Mucosa of stomach (tissue), 1 donor: Measurements from ENCODE around the gene C14orf39.

ENCODE experiments used
- H3K27me3 ChIP-seq: one replicate; pipeline ENCODE4 v1.7.0; 2013; ENCODE audit warnings: mild to moderate bottlenecking, low read length; ENCODE audit not compliant: control insufficient read depth, insufficient read depth
- H3K36me3 ChIP-seq: one replicate; pipeline ENCODE4 v1.7.0; 2013; ENCODE audit warnings: low read length; ENCODE audit not compliant: control insufficient read depth, insufficient read depth
- H3K4me1 ChIP-seq: one replicate; pipeline ENCODE4 v1.7.0; 2013; ENCODE audit warnings: mild to moderate bottlenecking, low read length; ENCODE audit not compliant: control insufficient read depth, insufficient read depth
- H3K4me3 ChIP-seq: one replicate; pipeline ENCODE4 v1.7.0; 2013; ENCODE audit warnings: low read length
- H3K9ac ChIP-seq: one replicate; pipeline ENCODE4 v1.7.0; 2013; ENCODE audit warnings: mild to moderate bottlenecking, low read length, moderate library complexity
- H3K9me3 ChIP-seq: one replicate; pipeline ENCODE4 v1.7.0; 2013; ENCODE audit warnings: mild to moderate bottlenecking, low read length, moderate library complexity; ENCODE audit not compliant: control insufficient read depth
- donor health status: Pancreatic carcinoma.

The C14orf39 gene

GRCh38 chr14:60508707-60509437 is 23.0 kb upstream of the C14orf39 start, which contains the start of gene SIX6:
SIX6 (plus strand) TSS chr14:60509146; CDS start chr14:60509399, 253 bp downstream.
- Histone ChIP-seq H3K36me3 (no peaks in the 10 kb centered on the region), H3K9ac (no peak within 1 kb of the TSS), H3K4me3 (no peak within 1 kb of the TSS), H3K27me3 (peaks cover 88% of the 10 kb centered on the region), H3K4me1 (peaks cover 5% of the 10 kb centered on the region), H3K9me3 (no peaks in the 10 kb centered on the region)

- Histone ChIP-seq H3K4me3 (no peak overlapping the region), H3K27me3 (peaks cover 85% of the 10 kb centered on the region), H3K9me3 (no peaks in the 10 kb centered on the region), H3K9ac (no peak overlapping the region), H3K36me3 (no peaks in the 10 kb centered on the region), H3K4me1 (peaks cover 5% of the 10 kb centered on the region)
Measured at GRCh38 chr14:60508363-60508706, 22.5 kb upstream of the C14orf39 start.

DNA sequence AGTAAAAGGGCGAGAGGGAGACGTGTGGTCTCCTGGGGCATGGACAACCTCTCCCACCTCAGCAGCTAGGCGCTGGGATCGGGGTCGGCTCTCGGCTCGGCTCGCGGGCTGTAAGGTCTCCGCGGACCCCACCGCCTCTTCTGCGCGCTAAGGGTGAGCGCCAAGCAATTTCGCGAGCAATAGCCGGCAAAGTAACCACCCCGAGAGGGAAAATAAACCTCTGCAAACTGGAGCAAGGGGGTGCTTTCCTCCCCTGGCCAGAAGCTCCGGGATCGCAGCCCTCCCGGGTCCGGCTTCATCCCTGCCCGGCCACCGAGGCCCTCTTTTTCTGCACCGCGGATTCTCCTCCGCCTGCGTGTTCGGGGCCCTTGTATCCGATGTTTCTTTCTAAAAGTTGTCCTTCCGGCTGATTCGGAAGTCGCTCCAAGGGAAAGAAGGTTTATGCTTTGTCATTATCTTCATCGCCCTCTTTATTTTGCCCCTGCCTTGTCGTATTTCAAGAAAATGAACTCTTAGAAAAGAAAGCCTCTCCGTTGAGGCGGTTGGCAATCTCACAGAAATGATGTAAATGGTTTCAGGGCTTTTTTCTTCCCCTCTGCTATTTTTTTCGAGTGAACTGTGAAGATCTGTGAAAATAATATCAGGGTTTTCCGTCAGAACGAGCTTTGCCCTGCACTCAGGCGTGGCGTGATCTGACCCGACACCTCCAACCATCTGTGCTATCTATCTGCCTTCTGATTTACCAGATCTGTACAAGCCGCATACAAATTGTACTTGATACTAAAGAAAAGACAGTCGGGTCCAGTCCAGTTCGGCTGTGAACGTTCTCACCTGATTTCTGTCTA is 21.3 kb upstream of the C14orf39 start:
- no peak overlapping the region for H3K9ac ChIP-seq
- H3K27me3 ChIP-seq: peaks cover 82% of the 10 kb centered on the region
- no peaks in the 10 kb centered on the region for H3K36me3 ChIP-seq
- H3K4me1 ChIP-seq: peaks cover 5% of the 10 kb centered on the region
- no peak overlapping the region for H3K4me3 ChIP-seq
- H3K9me3 ChIP-seq: no peaks in the 10 kb centered on the region

- Histone ChIP-seq H3K9me3 (no peaks in the 10 kb centered on the region), H3K9ac (no peak overlapping the region), H3K4me3 (no peak overlapping the region), H3K4me1 (peaks cover 3% of the 10 kb centered on the region), H3K27me3 (peaks cover 77% of the 10 kb centered on the region), H3K36me3 (no peaks in the 10 kb centered on the region)
Measured at GRCh38 chr14:60506462-60506984, 20.7 kb upstream of the C14orf39 start.

DNA sequence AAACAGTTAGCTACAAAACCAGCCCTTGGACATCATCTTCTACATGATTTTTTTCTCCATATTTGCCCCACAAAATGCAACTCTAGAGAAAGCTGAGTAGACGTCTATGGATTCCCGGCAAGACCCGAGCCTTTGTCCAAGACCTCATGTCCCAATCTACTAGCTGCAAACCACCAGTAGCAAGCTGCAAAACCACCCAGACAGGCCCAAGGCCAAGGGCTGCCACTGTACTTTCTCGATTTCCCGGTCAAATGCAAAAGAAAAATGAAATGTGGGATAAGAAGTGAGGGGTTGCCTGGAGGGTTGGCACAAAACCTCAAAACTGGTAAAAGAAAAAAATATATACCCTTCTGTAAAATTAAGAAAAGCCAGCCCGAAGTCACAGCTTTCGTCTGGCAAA is 20.1 kb upstream of the C14orf39 start:
- Histone ChIP-seq H3K4me3 (no peak overlapping the region), H3K9ac (no peak overlapping the region), H3K27me3 (peaks cover 76% of the 10 kb centered on the region)

DNA sequence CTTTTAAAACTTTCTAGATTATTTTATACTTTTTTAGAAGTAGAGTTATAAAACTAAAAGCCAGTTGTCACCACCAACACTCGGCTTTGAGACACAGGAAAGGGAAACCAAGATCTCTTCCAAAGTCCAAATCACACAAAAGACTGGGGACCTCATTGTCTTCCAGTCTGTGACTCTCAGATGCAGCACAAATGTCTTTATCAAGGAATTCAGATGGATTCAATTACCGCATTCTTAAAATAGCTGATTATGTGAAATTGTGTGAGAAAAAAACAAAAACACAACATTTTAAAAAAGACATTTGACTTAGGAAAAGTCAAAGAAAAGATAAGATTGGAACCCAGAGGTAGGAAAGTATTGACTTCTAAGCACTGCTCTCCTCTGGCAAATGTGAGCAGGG is 19.6 kb upstream of the C14orf39 start:
- H3K4me1 ChIP-seq: no peaks in the 10 kb centered on the region
- H3K9ac ChIP-seq: no peak overlapping the region
- no peaks in the 10 kb centered on the region for H3K36me3 ChIP-seq
- H3K9me3 ChIP-seq: no peaks in the 10 kb centered on the region
- H3K27me3 ChIP-seq: peaks cover 70% of the 10 kb centered on the region
- H3K4me3 ChIP-seq: no peak overlapping the region

More for the DNA sequence above, 20.1 kb upstream of the C14orf39 start:
- H3K9me3 ChIP-seq: no peaks in the 10 kb centered on the region
- H3K4me1 ChIP-seq: no peaks in the 10 kb centered on the region
- no peaks in the 10 kb centered on the region for H3K36me3 ChIP-seq

DNA sequence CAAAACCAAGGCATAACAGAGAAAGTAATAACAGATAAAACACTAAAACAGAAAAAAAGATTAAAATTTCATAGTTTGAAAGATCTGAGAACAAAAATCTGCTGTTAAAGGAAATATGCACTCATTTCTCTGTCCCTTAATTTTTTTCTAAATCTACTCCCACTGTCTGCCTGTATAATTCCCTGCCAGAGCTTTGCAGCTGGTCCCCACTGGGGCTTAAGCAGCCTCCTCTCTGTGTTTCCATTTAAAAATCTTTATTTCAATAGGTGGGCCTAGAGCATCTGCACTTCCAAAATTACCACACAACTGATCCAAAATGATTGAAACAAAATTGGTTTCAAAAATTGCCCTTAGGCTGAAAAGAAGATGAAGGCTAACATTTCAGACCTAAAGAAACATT is 16.7 kb upstream of the C14orf39 start:
- H3K27me3 ChIP-seq: peaks cover 41% of the 10 kb centered on the region
- no peak overlapping the region for H3K9ac ChIP-seq
- H3K36me3 ChIP-seq: no peaks in the 10 kb centered on the region
- H3K9me3 ChIP-seq: no peaks in the 10 kb centered on the region
- H3K4me3 ChIP-seq: no peak overlapping the region
- H3K4me1 ChIP-seq: no peaks in the 10 kb centered on the region

DNA sequence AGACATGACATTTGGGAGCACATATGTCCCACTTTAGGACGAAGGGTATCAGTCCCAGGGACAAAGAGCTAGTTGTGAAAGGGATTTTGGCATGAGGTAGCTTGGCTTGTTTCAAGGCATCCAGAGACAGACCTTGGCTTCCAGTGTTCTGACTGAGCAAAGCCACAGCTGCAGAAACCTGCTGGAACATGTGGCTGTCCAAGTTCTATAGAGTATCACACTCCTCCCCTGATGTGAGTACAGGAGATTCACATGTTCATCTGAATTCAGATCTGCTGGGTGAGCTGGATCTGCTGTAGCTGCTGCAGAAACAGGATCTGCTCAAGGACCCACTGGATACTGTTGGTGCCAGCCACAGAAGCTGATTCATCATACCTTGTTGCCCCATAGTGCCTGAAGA is 10.1 kb upstream of the C14orf39 start:
- no peak overlapping the region for H3K4me3 ChIP-seq
- no peaks in the 10 kb centered on the region for H3K36me3 ChIP-seq
- H3K4me1 ChIP-seq: no peaks in the 10 kb centered on the region
- H3K9me3 ChIP-seq: no peaks in the 10 kb centered on the region
- no peak overlapping the region for H3K9ac ChIP-seq
- H3K27me3 ChIP-seq: peaks cover 4% of the 10 kb centered on the region

GRCh38 chr14:60490270-60490669 is 4.4 kb upstream of the C14orf39 start:
- peaks cover 28% of the 10 kb centered on the region for H3K27me3 ChIP-seq
- no peak overlapping the region for H3K4me3 ChIP-seq
- H3K36me3 ChIP-seq: no peaks in the 10 kb centered on the region

DNA sequence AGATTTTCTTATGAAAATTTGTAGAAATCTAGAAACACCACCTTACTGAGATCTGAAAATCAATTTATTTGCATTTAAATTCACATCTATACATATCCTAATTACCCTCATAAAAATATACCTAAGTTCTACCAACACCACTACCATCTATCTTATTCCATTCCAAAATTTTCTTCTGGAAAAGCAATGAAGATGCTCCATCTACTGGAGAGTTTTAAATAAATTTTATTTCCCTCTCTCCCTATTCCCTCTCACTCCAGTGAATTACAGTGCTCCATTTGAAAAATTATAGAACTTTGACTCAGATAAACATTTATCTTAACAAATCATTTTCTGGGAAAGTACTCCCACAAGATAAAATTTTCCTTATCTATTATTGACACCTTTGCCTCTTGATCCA is 2.3 kb upstream of the C14orf39 start:
- Histone ChIP-seq H3K36me3 (no peaks in the 10 kb centered on the region), H3K4me1 (no peaks in the 10 kb centered on the region), H3K9ac (no peak overlapping the region), H3K27me3 (peaks cover 28% of the 10 kb centered on the region), H3K9me3 (no peaks in the 10 kb centered on the region), H3K4me3 (no peak overlapping the region)

More at GRCh38 chr14:60490270-60490669, 4.4 kb upstream of the C14orf39 start:
- H3K4me1 ChIP-seq: no peaks in the 10 kb centered on the region
- no peak overlapping the region for H3K9ac ChIP-seq
- no peaks in the 10 kb centered on the region for H3K9me3 ChIP-seq

DNA sequence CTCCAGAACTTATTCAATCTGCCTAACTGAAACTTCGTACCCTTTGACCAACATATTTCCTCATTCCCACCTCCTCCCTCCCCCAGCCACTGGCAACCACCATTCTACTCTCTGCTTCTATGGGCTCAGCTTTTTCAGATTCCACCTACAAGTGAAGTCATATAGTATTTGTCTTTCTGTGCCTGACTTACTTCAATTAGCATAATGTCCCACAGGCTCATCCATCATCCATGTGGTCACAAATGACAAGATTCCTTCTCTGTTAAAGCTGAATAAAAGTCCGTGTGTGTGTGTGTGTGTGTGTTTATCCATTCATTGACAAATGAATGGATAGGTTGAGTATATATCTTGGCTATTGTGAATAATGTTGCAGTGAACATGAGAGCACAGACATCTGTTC is 1.3 kb upstream of the C14orf39 start:
- Histone ChIP-seq H3K9ac (no peak overlapping the region), H3K36me3 (no peaks in the 10 kb centered on the region), H3K9me3 (no peaks in the 10 kb centered on the region), H3K27me3 (peaks cover 28% of the 10 kb centered on the region), H3K4me3 (no peak overlapping the region), H3K4me1 (no peaks in the 10 kb centered on the region)

GRCh38 chr14:60485057-60485597 is 736 bp downstream of the C14orf39 start:
- Histone ChIP-seq H3K27me3 (peaks cover 28% of the 10 kb centered on the region), H3K9ac (no peak overlapping the region), H3K36me3 (no peaks in the 10 kb centered on the region), H3K9me3 (no peaks in the 10 kb centered on the region), H3K4me1 (no peaks in the 10 kb centered on the region), H3K4me3 (no peak overlapping the region)
